NCI-H2107 treated with DMSO at 0.1 percent for 48 hours (cell line): ENCODE results near the gene METRN.
A peak's percentile ranks its signal among the peaks of the same experiment; 100 is the strongest.
"Not testable (repeated sequence)": the region's sequence is repeated elsewhere in the genome, so short reads cannot be mapped to it uniquely, and the experiment has no call there.

Experiments
- DNase-seq: peaks from one replicate; lab custom pipeline; 2025; ENCODE audit not compliant: unreplicated experiment; lab: John Stamatoyannopoulos, UW

The METRN gene

GRCh38 chr16:691242-691641, 23.7 kb upstream of the METRN start:
- not testable (repeated sequence) for DNase-seq

GRCh38 chr16:692356-693108, 22.4 kb upstream of the METRN start:
- no peak for DNase-seq

- no peak for DNase-seq
These were observed 21.6 kb upstream of the METRN start for GRCh38 chr16:693364-693763.

- no peak for DNase-seq
These were observed 21.2 kb upstream of the METRN start for GRCh38 chr16:693766-694165.

- no peak for DNase-seq
These were observed 20.6 kb upstream of the METRN start for GRCh38 chr16:694187-694862.

- no peak for DNase-seq
These were observed 20.0 kb upstream of the METRN start for GRCh38 chr16:694863-695354.

- DNase-seq = peak; percentile 84
These were observed 19.4 kb upstream of the METRN start for GRCh38 chr16:695355-696089.

- no peak for DNase-seq
These were observed 15.8 kb upstream of the METRN start for GRCh38 chr16:698911-699671.

- no peak for DNase-seq
These were observed 14.0 kb upstream of the METRN start for GRCh38 chr16:700684-701584.

- no peak for DNase-seq
These were observed 12.6 kb upstream of the METRN start for GRCh38 chr16:702341-702740.

- DNase-seq = no peak
These were observed 11.5 kb upstream of the METRN start for GRCh38 chr16:703406-703805.

GRCh38 chr16:704047-704446, 10.9 kb upstream of the METRN start:
- DNase-seq = no peak

- no peak for DNase-seq
These were observed 10.2 kb upstream of the METRN start for GRCh38 chr16:704552-705380.

GRCh38 chr16:705431-706188, 9.3 kb upstream of the METRN start, which contains the start of gene FBXL16:
Gene FBXL16 (minus strand): TSS chr16:705801. CDS start chr16:697405, 8,396 bp downstream.
- DNase-seq = no peak

GRCh38 chr16:706189-707061, 8.5 kb upstream of the METRN start:
- no peak for DNase-seq

- DNase-seq = no peak
These were observed 7.8 kb upstream of the METRN start for GRCh38 chr16:707062-707538.

GRCh38 chr16:708019-708418, 6.9 kb upstream of the METRN start:
- no peak for DNase-seq
